COLO668 (cell line): ENCODE results near the gene ADGRA3.

Experiments
- DNase-seq: peaks from one replicate; lab custom pipeline; 2025; ENCODE audit not compliant: unreplicated experiment; lab: John Stamatoyannopoulos, UW

The ADGRA3 gene

DNA sequence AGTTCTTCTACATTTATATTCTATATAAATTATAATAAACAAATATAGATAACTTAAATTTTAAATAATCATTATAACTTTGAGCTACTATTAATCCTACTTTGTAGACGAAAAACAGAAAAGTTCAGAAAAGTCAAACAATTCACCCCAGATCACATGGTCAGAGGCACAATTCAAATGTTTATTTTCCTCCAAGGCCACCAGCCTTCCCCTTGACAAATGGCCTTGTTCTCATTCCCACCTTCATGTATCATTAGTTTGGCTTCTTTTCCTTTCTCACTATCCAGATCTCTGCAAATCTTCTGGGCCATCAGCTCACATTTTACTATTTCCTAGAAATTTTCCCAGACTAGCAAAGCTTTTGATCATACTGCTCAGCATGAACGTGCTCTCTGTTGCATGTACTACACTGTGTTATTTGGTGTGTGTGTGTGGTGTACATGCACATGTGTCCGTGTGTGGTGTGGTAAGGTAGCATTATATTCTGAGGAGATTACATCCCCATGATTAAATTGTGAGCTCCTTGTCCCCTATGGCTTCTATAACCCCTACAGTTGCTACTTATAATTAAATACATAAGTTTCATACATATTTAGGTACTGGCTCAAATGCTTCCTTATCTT, 61.5 kb downstream of the ADGRA3 start:
- DNase-seq: no peak

DNA sequence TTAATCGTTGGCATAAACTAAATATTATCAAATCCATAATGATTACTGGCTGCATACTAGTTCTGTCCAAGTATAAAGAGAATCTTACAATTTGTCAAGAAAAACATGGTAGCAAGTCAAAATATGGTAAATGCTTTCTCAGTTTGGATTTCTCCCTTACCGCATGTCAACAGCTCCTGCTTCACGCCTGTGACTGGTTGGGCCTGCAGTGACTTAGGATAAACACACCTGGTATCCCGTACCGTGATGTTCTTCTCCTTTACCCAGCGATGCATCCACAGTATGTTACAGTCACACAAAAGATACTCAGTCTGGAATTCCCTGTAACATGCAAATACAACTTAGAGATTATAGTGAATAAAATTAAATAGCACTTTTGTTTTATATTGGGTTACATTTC, 71.1 kb downstream of the ADGRA3 start:
- DNase-seq: no peak

DNA sequence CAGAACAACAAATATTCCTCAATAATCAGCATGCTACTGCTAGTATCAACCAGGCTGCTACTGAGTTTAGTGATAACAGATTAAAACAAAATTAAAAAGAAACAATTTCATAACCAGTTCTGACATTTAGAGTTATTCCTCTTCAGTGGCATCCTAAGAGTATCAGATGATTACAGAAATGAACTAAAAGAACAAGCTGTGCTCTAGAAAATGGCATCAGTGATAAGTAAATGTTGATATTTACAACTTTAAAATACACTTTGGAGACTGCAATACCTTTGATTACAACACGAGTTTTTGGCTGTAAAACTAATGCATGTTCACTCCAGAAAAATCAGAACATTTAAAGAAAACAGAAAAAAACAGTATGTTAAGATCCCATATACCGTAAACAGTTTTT, 72.9 kb downstream of the ADGRA3 start:
- no peak for DNase-seq

DNA sequence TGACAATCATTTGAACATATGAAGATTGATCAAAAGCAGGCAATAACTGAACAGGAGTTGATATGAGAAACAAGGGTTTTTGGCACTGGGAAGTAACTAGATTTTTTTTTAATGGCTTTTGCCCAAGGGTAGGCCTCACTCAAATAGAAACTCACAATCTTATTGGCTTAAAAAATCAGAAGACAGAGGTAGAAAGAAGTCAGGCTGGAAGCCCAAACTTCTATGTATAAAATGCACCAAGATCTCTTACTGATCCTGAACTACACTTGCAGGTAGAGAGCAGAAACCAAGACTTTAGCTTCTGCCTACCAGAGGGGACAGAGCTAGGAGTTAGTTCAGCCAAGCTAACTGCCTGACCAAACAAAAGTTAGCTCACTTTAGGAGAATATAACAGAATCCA, 74.9 kb downstream of the ADGRA3 start:
- no peak for DNase-seq

DNA sequence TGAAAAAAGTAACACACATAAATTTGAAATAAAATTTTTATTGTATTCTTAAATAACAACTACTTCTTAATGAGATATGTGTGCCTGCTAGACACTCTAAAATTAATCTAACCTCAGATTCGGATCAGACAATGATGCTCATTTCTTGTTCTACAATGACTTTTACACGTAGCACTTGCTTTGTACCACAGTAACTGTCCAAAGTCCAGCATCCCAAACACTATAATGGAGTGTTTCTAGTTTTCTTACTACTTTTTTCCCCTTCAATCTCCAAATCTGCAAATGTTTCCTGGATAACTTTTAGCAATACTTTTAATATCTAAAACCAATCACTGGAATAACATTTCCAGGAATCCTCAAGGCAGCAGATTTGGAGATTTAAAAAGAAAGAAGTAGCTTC, 75.9 kb downstream of the ADGRA3 start:
- no peak for DNase-seq

DNA sequence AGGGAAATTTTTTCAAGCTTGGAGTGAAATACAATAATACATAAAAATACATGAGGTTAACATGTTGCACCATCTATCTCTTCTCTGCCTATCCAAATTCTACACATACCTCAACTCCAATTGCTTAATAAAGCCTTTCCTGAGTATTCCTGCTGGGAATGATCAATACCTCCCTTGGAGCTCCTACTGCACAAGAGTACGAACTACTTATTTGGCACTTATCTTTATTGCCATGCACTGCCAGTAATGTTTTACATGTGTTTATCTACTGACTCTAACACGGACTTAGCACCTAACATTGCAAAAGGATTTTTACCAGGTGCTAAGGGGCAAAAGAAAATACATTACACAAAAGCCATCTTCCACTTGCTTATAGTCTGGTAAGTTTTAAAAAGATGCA, 80.2 kb downstream of the ADGRA3 start:
- no peak for DNase-seq

DNA sequence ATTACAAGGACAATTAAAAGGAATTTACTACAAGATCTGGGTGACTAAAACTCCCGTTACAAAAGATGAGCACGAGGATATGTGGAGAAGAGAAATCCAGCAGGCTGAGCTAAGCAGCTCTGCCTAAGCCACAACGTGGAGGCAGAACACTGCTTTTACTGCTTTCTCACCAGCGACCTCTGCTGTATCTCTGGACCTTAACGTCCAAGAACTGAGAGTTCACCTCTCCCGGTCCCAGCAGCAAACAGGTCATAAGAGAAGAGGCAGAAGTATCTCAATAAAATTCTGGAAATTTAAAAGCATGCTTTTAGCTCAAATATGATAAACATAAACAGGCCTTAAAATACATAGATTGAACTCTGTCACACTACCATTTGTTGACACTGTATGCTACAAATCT, 81.0 kb downstream of the ADGRA3 start:
- DNase-seq: no peak

DNA sequence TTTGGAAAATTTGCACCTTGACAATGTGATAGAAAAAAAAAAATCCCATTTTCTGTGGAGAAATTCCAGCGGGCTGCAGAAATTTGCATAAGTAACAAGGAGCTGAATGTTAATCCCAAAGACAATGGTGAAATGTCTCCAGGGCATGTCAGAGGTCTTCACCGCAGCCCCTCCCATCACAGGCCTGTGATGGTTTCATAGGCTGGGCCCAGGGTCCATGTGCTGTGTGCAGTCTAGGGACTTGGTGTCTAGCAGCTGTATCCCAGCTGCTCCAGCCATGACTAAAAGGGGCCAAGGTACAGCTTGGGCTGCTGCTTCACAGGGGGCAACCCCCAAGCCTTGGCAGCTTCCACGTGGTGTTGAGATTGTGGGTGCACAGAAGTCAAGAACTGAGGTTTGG, 85.2 kb downstream of the ADGRA3 start:
- no peak for DNase-seq

DNA sequence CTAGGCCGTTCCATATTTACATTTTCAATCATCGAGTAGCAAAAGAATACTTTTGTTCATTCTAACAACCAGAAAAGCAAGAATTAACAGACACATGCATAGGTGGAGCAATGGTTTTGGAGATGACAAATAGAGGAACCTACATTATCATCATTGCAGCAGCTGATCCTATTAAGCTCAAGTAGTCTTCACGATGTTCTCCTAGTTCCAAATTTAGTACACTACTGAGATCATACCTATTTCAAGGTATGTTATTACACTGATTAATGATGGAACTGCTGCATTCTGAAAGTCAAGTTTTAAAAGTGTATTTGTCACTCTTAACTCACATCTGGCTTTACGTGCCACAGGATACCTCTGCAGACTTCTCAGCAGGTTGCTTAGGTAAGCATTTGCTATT, 87.4 kb downstream of the ADGRA3 start:
- DNase-seq: no peak

DNA sequence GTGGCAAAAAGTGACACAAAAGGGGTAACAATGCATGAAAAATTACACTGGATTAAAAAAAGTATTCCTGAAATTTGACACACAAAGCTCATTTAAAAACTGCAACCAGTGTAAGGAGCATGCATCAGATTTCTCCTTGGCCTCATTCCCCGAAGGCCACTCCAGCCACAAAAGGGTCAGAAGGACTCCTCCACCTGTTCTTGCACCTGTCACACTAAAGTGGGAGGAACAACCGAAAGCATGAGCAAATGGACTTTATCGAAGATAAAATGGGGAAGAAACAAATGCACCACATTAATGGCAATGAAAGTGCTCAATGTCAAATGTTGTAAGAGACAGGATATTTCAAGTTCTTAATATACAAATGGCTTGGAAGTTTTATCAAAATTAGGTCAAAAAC, 88.2 kb downstream of the ADGRA3 start:
- DNase-seq: no peak

DNA sequence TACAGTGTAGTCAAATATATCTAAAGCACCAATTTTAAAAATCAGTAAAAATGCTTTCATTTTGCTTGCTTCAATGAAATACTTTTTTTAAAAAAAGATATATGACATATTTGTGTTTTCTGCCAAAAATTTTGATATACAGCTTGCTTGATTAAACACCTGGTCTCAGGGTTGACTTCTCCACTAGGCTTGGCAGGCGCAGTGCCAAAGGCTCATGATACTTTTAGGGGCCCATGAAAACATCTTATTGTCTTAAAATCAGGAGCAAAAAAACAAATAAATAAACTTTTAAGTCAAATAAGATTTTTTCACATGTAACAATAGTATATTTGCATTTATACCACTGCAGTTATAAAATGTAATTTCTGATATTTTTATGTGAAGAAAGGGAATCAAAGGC, 95.6 kb downstream of the ADGRA3 start:
- DNase-seq: no peak

DNA sequence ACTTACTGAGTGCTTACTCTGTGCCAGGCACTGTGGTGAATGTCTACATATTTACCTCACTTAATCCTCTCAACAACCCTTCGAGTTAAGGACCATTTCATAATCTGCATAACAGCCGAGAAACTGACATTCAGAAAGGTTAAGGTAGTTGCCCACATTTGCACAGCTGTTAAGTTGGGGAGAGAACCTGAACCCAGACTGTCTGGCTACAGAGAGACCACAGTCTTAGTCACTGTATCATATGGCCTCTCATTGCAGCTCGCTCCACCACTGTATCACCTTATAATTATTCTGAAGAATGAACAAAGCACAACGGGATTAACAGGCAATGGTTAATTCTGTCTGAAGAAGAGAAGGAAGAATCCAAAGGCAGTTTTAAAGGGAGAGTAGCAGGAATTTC, 98.5 kb downstream of the ADGRA3 start:
- DNase-seq: no peak

DNA sequence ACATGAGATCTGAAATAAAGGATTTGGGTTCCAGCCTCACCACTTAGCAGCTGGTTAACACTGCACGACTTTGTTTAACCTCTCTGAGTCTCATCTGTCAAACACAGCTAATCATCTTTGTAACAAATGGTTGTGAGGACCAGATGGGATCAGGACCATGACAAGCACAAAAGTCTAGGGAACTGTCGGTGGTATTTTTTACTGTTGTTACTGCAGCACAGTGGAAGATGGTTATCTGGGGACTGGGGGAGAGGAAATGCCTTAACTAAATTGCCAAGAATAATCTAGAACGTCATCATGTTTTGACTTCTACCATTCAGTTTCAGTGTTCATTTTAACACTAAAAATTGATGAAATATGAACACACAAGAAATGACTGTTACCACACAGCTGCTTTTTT, 99.5 kb downstream of the ADGRA3 start:
- DNase-seq: no peak

DNA sequence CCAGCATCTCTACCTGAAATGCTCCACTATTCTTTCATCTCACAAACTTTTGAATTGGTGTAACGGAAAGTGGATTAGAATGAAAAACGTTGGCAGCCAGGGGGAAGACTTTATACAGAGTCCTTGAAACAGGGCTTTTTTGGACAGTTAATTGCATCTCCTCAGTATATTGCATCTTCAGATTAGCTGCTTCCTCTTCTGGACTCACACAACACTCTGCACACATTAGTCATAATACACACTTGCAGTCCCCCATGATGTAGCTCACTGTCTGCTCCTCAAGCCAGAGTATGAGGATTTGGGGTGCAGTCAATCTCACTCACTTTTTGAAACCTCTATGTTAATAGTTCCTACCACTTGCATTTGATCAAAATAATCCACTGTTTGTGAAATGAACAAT, 101.0 kb downstream of the ADGRA3 start:
- DNase-seq: no peak

DNA sequence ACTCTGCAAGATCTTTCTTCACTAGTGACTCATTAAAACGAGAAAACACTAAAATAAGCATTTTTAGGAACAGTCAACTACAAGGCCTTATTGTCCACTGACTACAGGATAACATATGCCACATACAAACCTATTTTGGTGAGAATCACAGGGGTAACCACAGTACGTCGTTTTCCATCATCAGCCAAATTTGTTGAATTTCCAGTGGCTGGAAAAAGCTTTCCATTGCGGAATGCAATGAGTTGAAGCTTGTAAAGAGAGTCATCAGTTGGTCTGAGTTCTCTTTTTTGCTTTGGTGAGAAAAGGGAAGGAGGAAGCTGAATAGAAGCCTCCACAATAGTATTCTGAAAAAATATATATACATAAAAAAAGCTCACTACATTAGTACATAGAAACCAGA, 102.4 kb downstream of the ADGRA3 start:
- no peak for DNase-seq

DNA sequence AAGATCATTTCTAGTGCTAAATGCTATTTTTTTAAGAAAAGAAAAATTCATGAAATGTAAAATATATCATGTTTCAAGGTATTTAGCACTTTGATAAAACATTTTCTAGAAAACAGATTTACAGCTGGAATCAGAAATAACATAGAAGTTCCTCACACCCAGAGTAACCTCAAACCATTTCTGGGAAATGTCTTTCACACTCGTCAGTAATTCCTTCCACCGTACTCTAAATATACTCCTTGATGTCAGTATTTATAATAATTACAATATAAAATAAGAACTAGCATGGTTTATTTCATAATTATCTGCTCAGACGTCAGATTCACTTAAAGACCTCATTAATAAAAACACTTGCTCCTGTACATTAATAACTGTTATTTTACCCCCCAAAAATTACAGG, 103.9 kb downstream of the ADGRA3 start:
- no peak for DNase-seq

DNA sequence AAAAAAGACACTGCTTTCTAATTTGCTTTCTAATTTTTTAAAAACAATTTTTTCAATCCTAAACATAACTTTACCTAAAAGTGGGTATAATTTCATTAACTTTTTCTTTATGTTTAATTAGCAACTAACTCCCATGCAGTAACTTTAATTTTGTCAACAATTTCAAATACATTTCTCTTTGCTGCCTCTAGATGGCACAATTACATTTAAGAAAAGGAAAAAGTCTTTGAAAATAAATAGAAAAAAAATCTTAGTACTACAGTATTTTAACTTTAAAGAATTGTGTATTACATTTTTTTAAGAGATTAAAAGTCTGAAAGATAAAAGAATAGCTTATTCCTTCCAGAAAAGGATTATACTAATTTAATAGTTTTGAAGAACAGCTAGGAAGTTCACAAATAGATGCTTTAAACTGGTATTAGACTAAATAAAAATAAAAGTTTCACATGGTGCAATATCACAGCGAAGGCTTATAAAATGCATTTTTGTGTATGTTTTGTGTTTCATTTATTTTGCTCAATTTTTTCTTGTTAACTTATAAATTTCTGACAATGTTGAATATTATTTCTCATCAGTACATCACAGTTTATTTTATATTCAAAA, 105.1 kb downstream of the ADGRA3 start:
- DNase-seq: no peak

DNA sequence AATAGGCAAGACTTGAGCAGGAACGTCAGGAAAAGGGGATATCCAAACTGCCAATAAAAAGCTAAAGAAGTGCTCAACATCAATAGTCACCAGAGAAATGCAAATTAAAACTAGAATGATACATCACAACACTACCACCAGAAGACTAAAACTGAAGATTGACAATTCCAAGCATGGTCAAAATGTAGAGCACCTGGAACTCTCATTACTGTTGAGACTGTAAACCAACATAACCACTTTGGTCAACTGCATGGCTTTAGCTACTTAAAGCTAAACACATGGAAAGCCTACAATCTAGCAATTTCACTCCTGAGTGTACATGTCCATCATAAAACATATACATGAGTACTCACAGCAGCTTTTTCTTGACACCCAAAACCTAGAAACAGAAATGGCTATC, 107.4 kb downstream of the ADGRA3 start:
- DNase-seq: no peak

DNA sequence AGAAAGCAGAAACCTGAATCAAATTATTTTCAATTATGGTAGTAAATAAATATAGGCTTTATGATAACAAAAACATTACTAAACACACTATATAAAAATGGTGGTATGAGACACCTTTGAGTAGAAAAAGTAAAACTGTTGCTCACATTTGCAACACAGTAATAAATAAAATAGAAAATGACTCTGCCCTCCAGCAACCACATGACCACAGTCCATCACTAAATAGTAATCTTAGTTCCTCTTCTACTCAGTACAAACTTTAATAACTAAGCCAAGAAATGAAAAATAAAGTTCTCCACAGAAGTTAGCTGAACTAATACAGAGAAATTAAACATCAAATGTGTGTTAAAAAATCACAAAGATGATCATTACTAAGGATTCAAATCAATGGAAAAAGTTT, 108.5 kb downstream of the ADGRA3 start:
- no peak for DNase-seq

DNA sequence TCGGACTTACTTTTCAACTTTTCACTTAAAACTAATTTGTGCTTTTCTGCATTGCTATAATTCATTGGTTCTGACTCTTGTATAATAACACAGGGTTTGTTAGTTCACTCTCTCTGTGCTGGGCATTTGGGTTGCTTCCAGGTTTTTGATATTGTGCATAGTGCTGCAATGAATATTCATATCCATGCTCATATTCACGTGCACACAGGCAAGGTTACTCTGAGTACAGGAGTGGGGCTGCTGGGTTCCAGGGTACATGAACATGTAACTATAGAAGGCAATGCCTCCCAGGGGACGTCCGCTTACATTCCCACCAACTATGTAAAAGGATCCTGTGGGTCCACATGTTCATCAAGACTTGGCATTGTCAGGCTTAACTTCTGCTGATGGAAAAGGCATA, 117.2 kb downstream of the ADGRA3 start:
- DNase-seq: no peak

DNA sequence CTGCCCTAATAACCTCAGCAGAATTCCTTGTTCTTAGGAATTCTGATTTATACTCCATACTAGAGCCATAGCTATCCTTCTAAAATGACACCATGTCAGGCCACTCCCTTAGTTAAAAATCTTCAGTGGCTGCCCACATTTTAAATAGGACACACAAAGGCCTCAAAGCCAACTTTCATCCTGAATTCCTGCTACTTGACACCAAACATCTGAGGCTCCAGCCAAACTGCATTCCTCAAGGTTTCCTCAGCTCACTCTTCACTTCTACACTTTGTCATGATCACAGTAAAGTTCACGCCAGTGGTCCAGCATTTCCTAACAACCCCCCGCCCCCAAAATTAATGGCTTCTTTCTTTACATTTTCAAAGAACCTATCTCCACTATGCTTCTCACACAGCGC, 124.3 kb downstream of the ADGRA3 start:
- DNase-seq: no peak

DNA sequence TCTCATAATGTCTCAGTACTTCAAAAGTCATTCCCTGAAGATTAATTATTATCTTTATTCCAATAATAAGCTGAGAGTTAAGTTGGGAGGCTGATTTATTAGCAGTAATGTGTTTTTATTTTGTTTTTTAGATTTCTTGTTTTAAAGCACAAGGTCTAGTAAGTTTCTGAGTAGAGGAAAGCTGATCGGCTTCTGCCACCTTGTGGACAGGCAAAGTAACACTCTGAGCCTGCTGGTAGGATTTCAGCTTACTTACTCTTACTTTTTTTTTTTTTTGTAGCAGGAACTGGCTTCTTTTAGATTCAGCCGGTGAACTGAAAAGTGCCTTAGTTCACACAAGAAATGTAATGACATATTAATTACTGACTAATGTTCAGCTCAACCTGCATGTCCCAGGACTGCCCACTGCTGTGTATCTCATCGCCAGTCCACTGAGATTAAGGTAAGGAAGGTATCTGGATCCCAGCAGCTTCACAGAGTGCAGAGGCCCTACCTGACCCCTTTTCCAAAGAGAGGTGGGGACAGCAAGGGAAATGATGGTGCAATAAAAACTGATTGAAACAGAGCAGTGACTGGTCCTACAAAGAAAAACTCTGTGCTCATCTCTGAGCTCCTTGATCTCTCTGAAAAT, 126.5 kb downstream of the ADGRA3 start:
- peak; percentile 25 for DNase-seq

DNA sequence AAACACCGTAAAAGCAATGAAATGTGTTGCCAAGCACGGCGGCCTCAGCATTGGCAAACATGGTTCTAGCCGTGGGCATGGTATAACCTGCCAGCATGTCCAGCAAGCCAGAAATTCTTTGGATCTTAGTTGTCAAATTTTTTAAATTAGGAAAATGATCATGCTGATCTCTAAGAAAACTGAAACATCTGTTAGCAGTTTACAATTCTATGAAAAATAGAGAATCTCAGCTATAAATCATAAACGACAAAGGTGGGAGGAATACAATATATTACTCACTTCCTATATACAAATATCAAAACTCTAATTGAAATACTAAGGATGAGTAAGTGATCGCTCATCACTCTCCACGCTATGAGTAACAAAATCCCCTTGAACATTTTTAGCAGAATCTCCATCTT, 130.3 kb downstream of the ADGRA3 start:
- no peak for DNase-seq
